GM21576 (cell line): ENCODE measurements around the gene CWF19L2.

Experiments
- ATAC-seq: cut with Tn5 transposase; IDR thresholded peaks from one replicate; pipeline ENCODE4 v1.9.1; 2021; ENCODE audit warnings: mild to moderate bottlenecking, moderate library complexity; ENCODE audit not compliant: unreplicated experiment

CWF19L2 gene

DNA sequence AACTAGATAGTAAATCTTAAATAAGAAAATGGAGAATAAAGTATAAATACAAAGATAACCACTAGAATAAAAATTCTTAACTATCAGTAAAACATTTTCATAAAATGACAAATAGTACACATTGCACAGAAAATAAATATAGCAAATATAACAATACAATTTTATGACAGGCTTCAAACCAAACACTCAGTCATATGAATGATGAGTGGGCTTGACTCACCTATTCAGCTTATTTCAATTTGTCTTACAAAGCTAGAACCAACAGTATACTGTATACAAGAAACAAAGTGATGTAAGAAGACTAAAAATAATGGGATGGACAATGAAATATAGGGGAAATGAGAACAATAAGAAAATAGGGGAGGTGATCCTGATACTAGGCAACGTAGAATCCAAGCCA is 141.2 kb downstream of the CWF19L2 start:
- ATAC-seq: no peak

DNA sequence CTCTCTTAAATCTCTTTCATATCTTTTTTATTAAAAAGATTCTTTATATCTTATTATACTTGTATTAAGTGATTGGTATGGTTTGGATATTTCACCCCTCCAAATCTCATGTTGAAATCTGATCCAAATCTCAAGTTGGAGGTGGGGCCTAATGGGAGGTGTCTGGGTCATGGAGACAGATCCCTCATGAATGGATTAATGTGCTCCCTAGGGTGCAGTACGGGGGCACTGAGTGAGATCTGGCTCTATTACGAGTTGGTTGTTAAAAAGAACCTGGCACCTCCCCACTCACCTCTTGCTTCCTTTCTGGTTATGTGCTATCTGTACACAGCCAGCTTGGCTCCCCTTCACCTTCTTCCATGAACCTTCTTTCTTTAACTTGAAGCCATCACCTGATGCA is 149.6 kb downstream of the CWF19L2 start:
- no peak for ATAC-seq

DNA sequence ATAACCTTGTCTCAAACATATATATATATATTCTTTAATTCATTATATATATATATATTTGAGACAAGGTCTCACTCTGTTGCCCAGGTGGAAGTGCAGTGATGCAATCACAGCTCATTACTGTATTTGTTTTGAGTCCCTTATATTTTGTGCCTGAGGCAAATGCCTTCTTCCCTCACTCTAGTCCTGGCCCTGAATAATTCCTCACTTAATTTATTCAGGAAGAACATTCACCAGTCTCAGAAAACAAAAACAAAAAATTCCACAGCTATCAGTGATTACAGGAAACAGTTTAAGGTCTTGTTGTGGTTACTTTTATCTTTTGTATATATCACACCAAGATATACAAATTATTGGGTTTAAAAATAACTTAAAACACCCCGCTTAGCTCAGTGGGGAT is 155.7 kb downstream of the CWF19L2 start:
- ATAC-seq: no peak

DNA sequence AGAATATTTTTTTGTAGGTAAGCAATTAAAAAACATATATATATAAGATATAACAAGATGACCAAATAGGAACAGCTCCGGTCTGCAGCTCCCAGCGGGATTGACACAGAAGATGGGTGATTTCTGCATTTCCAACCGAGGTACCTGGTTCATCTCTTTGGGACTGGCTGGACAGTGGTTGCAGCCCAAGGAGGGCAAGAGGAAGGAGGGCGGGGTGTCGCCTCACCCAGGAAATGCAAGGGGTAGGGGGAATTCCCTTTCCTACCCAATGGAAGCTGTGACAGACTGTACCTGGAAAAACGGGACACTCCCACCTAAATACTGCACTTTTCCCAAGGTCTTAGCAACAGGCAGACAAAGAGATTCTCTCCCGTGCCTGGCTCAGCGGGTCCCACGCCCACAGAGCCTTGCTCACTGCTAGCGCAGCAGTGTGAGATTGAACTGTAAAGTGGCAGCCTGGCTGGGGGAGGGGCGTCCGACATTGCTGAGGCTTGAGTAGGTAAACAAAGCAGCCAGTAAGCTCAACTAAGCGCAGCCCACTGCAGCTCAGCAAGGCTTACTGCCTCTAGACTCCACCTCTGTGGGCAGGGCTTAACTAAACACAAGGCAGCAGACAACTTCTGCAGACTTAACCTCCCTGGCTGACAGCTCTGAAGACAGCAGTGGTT is 163.8 kb downstream of the CWF19L2 start:
- ATAC-seq: no peak

DNA sequence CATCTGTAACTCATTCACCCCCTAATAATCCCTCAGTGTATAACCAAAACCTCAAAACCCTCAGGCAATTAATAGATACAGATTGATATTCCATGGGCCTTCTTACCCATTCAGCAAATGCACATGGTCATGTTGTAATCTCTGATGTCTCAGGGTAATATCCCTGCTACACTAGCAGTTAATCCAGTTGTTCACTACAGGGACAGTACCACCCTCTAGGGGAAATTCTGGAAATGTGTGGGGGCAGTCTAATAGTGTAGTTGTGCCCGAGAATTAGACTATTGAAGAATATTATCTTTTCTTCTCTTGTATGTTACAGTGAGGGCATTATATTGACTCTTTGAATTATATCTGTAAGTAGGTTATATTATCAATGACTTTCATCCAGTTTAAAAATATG is 175.4 kb downstream of the CWF19L2 start:
- no peak for ATAC-seq
